OCI-LY1 (cell line): ENCODE measurements around the gene ASB10.

Source experiments
- H2AFZ ChIP-seq: fragments of 200-600 bp; sonication (generic), shearing (Covaris generic); 2 replicates; pipeline ENCODE4 v1.6.0; 2014; ENCODE audit warnings: antibody characterized with exemption, mild to moderate bottlenecking, low read length
- H3F3A ChIP-seq: fragments of 200-600 bp; sonication (generic), shearing (Covaris generic); 2 replicates; pipeline ENCODE4 v1.6.0; 2014; ENCODE audit warnings: mild to moderate bottlenecking, antibody characterized with exemption, low read length, moderate library complexity; ENCODE audit not compliant: insufficient read depth
- H3K27ac ChIP-seq: fragments of 200-600 bp; sonication (generic); 2 replicates; pipeline ENCODE4 v1.5.1; 2014; ENCODE audit warnings: low read length, mixed run types, mild to moderate bottlenecking, low read depth; ENCODE audit not compliant: poor library complexity, severe bottlenecking
- H3K27me3 ChIP-seq: fragments of 200-600 bp; sonication (generic); 2 replicates; pipeline ENCODE4 v1.6.0; 2014; ENCODE audit warnings: antibody characterized with exemption, mild to moderate bottlenecking, low read length, moderate library complexity; ENCODE audit not compliant: insufficient read depth
- H3K36me3 ChIP-seq: fragments of 200-600 bp; sonication (generic); 2 replicates; pipeline ENCODE4 v1.6.1; 2014; ENCODE audit warnings: mild to moderate bottlenecking, antibody characterized with exemption, low read length, moderate library complexity, mixed read lengths; ENCODE audit not compliant: insufficient read depth
- H3K4me1 ChIP-seq: fragments of 200-600 bp; sonication (generic); 2 replicates; pipeline ENCODE4 v1.5.1; 2014; ENCODE audit warnings: mild to moderate bottlenecking, low read length, moderate library complexity; ENCODE audit not compliant: insufficient read depth, severe bottlenecking
- H3K4me2 ChIP-seq: fragments of 200-600 bp; sonication (generic), shearing (Covaris generic); 2 replicates; pipeline ENCODE4 v1.6.1; 2014; ENCODE audit warnings: low read length
- H3K4me3 ChIP-seq: fragments of 200-600 bp; sonication (generic); 2 replicates; pipeline ENCODE4 v1.5.1; 2014; ENCODE audit warnings: low read length, low read depth, mild to moderate bottlenecking, mixed read lengths; ENCODE audit not compliant: poor library complexity, severe bottlenecking
- H3K79me2 ChIP-seq: fragments of 200-600 bp; shearing (Covaris generic); 2 replicates; pipeline ENCODE4 v1.6.1; 2016; ENCODE audit warnings: mixed run types, low read length, mixed read lengths; ENCODE audit not compliant: insufficient read depth
- H3K9ac ChIP-seq: fragments of 200-600 bp; sonication (generic), shearing (Covaris generic); 2 replicates; pipeline ENCODE4 v1.6.1; 2014; ENCODE audit warnings: mild to moderate bottlenecking, low read length, mixed read lengths
- H3K9me2 ChIP-seq: fragments of 200-600 bp; sonication (generic), shearing (Covaris generic); 2 replicates; pipeline ENCODE4 v1.6.1; 2014; ENCODE audit warnings: low read depth, mild to moderate bottlenecking, low read length, mixed read lengths
- H3K9me3 ChIP-seq: fragments of 200-600 bp; shearing (Covaris generic); 2 replicates; pipeline ENCODE4 v1.6.1; 2014; ENCODE audit warnings: low read length, mixed read lengths
- H4K20me1 ChIP-seq: fragments of 200-600 bp; sonication (generic), shearing (Covaris generic); 2 replicates; pipeline ENCODE4 v1.6.0; 2016; ENCODE audit warnings: mild to moderate bottlenecking, low read length; ENCODE audit not compliant: insufficient read depth
- CTCF ChIP-seq: fragments of 200-600 bp; sonication (generic), shearing (Covaris generic); IDR thresholded peaks from 2 replicates; pipeline ENCODE4 v1.5.1; 2017; ENCODE audit warnings: mild to moderate bottlenecking, antibody characterized with exemption, low read length, moderate library complexity, mixed read lengths
- EZH2 ChIP-seq: fragments of 200-600 bp; sonication (generic), shearing (Covaris generic); IDR thresholded peaks from 2 replicates; pipeline ENCODE4 v1.8.0; 2017; ENCODE audit warnings: borderline replicate concordance, mixed run types, mild to moderate bottlenecking, antibody characterized with exemption, low read length, moderate library complexity, mixed read lengths

The ASB10 gene

DNA sequence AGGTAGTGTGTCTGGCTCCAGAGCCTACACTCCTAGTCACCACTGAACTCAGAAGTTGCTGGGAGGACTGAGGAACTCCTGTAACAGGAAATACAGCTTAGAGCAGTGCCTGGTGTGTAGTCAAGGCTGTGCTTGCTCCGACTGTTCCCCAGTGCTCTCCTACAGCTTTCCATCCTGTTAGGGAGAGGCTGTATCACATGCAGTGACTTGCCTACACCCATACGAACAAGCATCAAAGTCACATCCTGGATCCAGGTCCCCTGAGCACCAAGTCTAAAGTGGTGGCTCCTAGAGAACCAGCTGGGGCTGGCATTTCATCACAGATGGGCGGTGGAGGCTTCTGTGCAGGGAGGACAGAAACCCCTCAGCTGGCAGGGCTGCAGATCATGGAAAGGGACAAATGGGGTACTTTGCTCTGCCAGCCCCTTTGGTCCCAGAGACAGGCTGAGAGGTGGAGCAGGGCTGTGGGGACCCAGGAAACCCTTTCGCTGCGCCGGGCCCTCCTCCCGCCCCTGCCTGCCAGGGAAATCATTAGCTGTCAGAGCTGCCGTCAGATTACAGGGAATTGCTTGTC, 7.7 kb downstream of the ASB10 start:
- no peak overlapping the region for H2AFZ ChIP-seq
- H3F3A ChIP-seq, result no peaks in the 10 kb centered on the region
- no peak overlapping the region for H3K9ac ChIP-seq
- H3K36me3 ChIP-seq, result no peaks in the 10 kb centered on the region
- peaks cover 21% of the 10 kb centered on the region; the same call in 1 of the 2 replicates for H3K27me3 ChIP-seq
- TF ChIP-seq EZH2 (no peak), CTCF (no peak)
- H3K9me3 ChIP-seq, result no peaks in the 10 kb centered on the region
- H3K4me2 ChIP-seq, result no peak overlapping the region
- H3K27ac ChIP-seq, result no peak overlapping the region
- H4K20me1 ChIP-seq, result no peaks in the 10 kb centered on the region
- no peaks in the 10 kb centered on the region for H3K79me2 ChIP-seq
- no peaks in the 10 kb centered on the region for H3K9me2 ChIP-seq
- H3K4me3 ChIP-seq, result no peak overlapping the region
- no peaks in the 10 kb centered on the region for H3K4me1 ChIP-seq

DNA sequence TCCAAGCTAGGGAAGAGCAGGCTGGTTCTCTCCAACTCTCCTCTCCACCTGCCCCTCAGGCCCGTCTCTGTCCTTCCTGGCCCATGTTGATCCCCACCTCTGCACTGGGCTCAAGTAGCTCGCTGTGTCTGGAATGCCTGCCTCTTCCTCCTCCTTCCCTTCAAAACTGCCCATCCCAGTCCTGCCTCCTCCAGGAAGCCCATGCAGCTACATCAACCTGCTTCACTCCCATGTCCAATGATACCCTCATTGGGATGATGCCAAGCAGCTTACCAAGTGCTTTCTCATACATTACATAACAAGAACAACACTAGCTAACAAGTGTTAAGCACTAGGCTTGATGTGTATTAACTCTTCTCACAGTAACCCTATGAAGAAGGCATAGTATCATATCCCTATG, 8.2 kb downstream of the ASB10 start:
- Histone ChIP-seq H3K79me2 (no peaks in the 10 kb centered on the region), H3K4me3 (no peak overlapping the region), H2AFZ (no peak overlapping the region), H3K9me2 (no peaks in the 10 kb centered on the region), H3K4me1 (no peaks in the 10 kb centered on the region), H3K27ac (no peak overlapping the region), H3K9ac (no peak overlapping the region), H4K20me1 (no peaks in the 10 kb centered on the region), H3K9me3 (no peaks in the 10 kb centered on the region), H3F3A (no peaks in the 10 kb centered on the region), H3K27me3 (peaks cover 15% of the 10 kb centered on the region; the same call in 1 of the 2 replicates), H3K4me2 (no peak overlapping the region), H3K36me3 (no peaks in the 10 kb centered on the region)
- no peak for TF ChIP-seq CTCF
- TF ChIP-seq EZH2, result no peak

DNA sequence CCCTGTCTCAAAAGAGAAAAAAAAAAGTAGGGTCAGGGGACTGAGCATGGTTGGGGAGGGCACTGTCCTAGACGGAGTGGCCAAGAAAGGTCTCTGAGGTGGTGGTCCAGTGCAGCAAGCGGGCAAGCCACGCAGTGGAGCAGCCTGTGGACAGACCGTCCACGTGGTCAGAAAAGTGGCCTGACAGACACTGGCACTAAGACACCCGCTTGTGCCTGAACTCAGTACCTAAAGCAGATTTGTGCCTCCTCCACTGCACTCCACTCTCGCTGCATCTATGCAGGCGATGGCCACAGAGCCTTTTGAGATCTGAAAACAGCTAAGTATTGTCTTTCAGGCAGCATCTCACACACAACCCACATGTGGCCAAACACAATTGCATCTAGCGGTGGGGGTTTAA, 8.8 kb downstream of the ASB10 start:
- Histone ChIP-seq H3K79me2 (no peaks in the 10 kb centered on the region), H3K9me2 (no peaks in the 10 kb centered on the region), H3K4me3 (no peak overlapping the region), H4K20me1 (no peaks in the 10 kb centered on the region), H3K27me3 (peaks cover 13% of the 10 kb centered on the region; the same call in 1 of the 2 replicates), H3K9me3 (no peaks in the 10 kb centered on the region), H2AFZ (no peak overlapping the region), H3K36me3 (no peaks in the 10 kb centered on the region), H3F3A (no peaks in the 10 kb centered on the region), H3K4me2 (no peak overlapping the region), H3K27ac (no peak overlapping the region), H3K9ac (no peak overlapping the region), H3K4me1 (no peaks in the 10 kb centered on the region)
- TF ChIP-seq EZH2 (no peak), CTCF (no peak)
